C4-2B (cell line): ENCODE measurements around the gene HCN4.
"Not testable (repeated sequence)": the region's sequence is repeated elsewhere in the genome, so short reads cannot be mapped to it uniquely, and the experiment has no call there.

Experiments
- H3K27ac ChIP-seq: fragments of 450-650 bp; 2 replicates; pipeline ENCODE4 v1.5.1; 2017
- ZFX ChIP-seq: fragments of 450-650 bp; IDR thresholded peaks from 2 replicates; pipeline ENCODE4 v1.6.1; 2017
- TF ChIP-seq, protein P1 (sequence below): fragments of 450-650 bp; conservative IDR thresholded peaks from 2 replicates; pipeline ENCODE4 v1.5.1; 2017; ENCODE audit warnings: mild to moderate bottlenecking

HCN4 gene

GRCh38 chr15:73368301-73369136 lies at the start of gene HCN4:
TSS of gene HCN4 (minus strand) at chr15:73368958. CDS start at chr15:73368270, 688 bp downstream.
- H3K27ac ChIP-seq: no peak within 1 kb of the TSS
- no peak for TF ChIP-seq ZFX
- TF ChIP-seq, protein P1, sequence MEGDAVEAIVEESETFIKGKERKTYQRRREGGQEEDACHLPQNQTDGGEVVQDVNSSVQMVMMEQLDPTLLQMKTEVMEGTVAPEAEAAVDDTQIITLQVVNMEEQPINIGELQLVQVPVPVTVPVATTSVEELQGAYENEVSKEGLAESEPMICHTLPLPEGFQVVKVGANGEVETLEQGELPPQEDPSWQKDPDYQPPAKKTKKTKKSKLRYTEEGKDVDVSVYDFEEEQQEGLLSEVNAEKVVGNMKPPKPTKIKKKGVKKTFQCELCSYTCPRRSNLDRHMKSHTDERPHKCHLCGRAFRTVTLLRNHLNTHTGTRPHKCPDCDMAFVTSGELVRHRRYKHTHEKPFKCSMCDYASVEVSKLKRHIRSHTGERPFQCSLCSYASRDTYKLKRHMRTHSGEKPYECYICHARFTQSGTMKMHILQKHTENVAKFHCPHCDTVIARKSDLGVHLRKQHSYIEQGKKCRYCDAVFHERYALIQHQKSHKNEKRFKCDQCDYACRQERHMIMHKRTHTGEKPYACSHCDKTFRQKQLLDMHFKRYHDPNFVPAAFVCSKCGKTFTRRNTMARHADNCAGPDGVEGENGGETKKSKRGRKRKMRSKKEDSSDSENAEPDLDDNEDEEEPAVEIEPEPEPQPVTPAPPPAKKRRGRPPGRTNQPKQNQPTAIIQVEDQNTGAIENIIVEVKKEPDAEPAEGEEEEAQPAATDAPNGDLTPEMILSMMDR: no peak

GRCh38 chr15:73414876-73415275 lies 46.1 kb upstream of the HCN4 start:
- TF ChIP-seq, protein P1: no peak
- TF ChIP-seq ZFX: no peak
- H3K27ac ChIP-seq: no peak overlapping the region

DNA sequence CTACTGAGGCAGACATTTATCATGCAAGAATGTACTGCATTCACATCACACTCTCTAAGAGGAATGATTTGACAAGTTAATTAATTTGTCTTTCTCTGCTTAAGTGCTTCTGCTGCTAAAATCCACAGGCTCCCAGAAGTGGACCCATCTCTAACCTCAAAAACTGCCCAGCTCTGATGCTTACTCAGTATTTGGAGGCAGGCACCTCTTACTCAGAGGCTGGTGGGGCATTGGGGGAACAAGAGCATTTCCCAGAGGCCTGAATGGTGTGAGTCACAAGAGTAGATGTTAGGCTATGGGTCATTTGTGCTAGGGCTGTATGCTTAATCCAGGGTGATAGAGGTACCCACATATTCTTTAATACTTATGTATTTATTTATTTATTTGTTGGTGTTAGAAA lies 34.4 kb upstream of the HCN4 start:
- TF ChIP-seq, protein P1: no peak
- TF ChIP-seq ZFX: no peak
- no peak overlapping the region for H3K27ac ChIP-seq

GRCh38 chr15:73400222-73400621 lies 31.5 kb upstream of the HCN4 start:
- H3K27ac ChIP-seq: not testable (repeated sequence)

DNA sequence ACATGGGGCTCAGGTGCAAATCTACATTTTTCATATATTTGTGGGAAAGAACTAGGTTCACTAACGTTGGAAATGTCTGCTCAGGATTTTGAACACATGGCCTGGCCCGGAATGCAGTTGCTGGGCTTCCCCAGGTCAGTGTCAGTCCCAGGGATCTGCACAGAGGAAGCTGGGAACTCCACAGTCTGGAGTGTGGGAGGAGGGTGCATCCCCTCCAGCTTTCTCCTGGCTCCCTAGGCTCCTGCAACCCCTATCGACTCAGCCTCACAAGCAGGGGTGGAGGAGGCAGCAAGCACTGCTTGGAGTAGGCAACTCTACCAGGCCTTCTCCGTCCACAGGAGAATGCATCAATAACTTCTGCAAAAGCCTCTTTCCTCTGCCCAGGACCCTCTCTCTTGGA lies 30.1 kb upstream of the HCN4 start:
- no peak for TF ChIP-seq ZFX
- TF ChIP-seq, protein P1: no peak
- H3K27ac ChIP-seq: no peak overlapping the region

DNA sequence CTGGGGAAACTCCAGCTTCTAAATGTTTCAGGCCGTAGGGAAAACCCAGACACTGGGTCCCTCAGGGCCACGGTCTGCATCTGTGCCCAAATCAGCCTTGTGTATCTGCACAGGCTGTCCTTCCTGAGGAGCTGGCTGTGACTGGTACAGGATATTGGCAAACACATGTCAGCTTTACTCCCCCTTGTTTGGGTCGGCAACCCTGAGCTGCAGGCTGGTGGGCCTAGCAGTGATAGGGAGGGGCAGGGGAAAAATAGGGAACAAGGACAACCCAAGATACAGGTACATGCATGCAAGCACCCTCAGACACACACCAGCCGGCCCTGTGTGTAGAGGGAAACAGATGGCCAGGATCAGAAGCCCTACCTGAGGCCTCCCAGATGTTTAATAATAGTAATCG lies 28.7 kb upstream of the HCN4 start:
- TF ChIP-seq ZFX: no peak
- TF ChIP-seq, protein P1: no peak
- no peak overlapping the region for H3K27ac ChIP-seq

DNA sequence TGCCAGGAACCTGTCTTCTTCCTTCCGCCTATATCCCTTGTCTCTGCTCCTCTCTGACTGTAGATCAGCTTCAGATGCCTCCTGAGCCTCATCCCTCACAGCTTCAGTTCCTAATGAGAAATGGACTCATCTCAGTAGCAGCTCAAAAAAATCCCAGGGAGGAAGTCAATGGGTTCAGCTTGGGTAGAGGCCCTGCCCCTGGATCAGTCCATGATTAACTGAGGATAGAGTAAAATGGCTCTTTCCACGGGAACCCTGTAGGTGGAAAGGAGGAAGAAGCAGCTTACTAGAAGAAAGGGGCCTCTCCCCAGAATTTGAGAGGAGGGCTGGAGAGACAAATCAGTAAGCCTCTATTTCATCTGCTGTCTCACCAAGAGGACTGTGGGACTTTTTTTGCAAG lies 26.9 kb upstream of the HCN4 start:
- no peak overlapping the region for H3K27ac ChIP-seq
- no peak for TF ChIP-seq ZFX
- TF ChIP-seq, protein P1: no peak

DNA sequence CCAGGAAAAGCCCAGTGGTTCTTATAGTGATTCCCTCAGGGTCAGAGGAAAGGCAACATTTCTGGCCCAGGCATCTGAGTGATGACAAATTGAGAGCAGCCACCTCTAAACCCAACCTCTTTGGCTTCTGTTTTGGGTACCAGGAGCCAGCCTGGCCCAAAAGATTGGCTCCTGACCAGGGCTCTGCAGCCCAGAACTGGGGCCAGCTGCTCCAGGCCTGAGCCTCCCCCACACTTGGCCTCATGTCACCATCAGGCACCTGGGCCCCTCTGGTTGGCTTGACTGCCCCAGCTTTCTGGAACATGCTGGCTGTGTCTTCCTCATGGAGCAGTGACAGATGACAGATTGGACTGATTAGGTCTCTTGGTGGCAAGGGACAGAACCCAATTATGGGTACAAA lies 26.0 kb upstream of the HCN4 start:
- TF ChIP-seq, protein P1: no peak
- TF ChIP-seq ZFX: no peak
- H3K27ac ChIP-seq: no peak overlapping the region
